LNCaP clone FGC (cell line): ENCODE data around the gene PKDREJ.

Experiments
- DNase-seq: peaks from one replicate; pipeline ENCODE4 v3.0.0-alpha.2; 2011; ENCODE audit warnings: low read depth
- H3K4me3 ChIP-seq: 2 replicates; pipeline ENCODE4 v1.5.1; 2011; ENCODE audit warnings: mild to moderate bottlenecking, low read depth, low read length, control low read depth
- CTCF ChIP-seq: IDR thresholded peaks from 2 replicates; pipeline ENCODE4 v1.5.1; 2012; ENCODE audit warnings: mild to moderate bottlenecking; ENCODE audit not compliant: control insufficient read depth, insufficient read depth; ENCODE audit errors: extremely low read depth

Gene PKDREJ

DNA sequence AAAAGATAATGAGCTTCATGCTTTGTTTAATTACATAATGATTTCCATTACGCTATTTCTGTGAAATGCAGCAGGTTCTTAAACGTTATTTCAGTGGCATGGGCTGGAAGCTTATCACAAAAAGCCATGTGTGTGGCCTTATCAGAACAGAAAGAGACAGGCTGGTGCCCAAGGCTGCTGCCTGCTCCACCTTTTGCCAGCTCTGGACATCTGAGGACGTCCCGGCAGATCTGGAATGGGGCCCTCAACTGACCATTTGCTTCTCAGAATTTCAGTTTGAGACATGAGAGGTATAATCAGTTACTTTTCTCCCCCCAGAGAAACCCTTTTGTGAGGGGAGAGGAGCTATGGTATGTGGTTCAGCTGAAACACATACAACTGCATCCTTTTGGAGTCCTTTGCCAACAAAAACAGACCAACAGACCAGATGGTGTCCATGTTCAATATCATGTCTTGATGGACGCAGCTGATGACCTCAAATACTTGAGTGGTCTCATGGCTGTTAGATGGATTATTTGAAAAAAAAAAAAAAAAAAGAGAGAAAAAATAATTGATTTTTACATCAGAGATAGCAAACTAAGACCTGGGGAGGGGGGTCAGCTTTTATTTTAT is 21.6 kb downstream of the PKDREJ start:
- TF ChIP-seq CTCF, result no peak
- no peak for DNase-seq

GRCh38 chr22:46240907-46241306 is 22.2 kb downstream of the PKDREJ start:
- DNase-seq, result no peak
- no peak overlapping the region for H3K4me3 ChIP-seq

More for the DNA sequence above, 21.6 kb downstream of the PKDREJ start:
- H3K4me3 ChIP-seq, result no peak overlapping the region

GRCh38 chr22:46240506-46240905 is 22.6 kb downstream of the PKDREJ start:
- TF ChIP-seq CTCF, result no peak
- no peak for DNase-seq
- H3K4me3 ChIP-seq, result no peak overlapping the region

More at GRCh38 chr22:46240907-46241306, 22.2 kb downstream of the PKDREJ start:
- TF ChIP-seq CTCF, result no peak

DNA sequence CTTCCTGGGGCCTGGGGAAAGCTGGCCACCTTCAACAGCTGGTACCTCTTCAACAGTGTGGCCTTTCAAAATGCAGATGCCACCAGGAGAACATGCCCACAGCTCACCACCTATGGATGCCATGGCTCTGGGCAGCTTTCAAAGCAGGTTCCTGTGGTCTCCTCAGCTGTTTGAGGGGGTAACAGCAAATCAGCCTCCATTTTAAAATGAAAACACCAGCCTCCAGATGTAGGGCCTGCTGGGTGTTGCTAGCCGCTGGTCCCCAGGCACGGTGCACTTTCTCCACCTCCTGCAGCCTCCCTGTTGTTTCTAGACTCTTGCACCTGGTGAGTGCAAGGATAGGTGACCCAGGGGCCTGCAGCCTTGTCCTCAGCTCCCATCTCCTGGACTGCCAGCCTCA is 23.1 kb downstream of the PKDREJ start:
- TF ChIP-seq CTCF, result no peak
- H3K4me3 ChIP-seq, result no peak overlapping the region
- DNase-seq, result no peak

GRCh38 chr22:46239261-46240048 is 23.7 kb downstream of the PKDREJ start:
- no peak overlapping the region for H3K4me3 ChIP-seq

GRCh38 chr22:46238541-46238940 is 24.6 kb downstream of the PKDREJ start:
- TF ChIP-seq CTCF, result no peak
- H3K4me3 ChIP-seq, result no peak overlapping the region
- DNase-seq, result no peak

More at GRCh38 chr22:46239261-46240048, 23.7 kb downstream of the PKDREJ start:
- no peak for TF ChIP-seq CTCF
- no peak for DNase-seq
